ENCODE results near the gene SVIL. TPM values are rescaled to one million over a fixed set of nuclear protein-coding genes. Genes with fewer than 3 reads are reported as not detected.
A peak's percentile ranks its signal among the peaks of the same experiment; 100 is the strongest.

The SVIL gene
- total and polyA plus RNA-seq, 2 of the 13 experiments (the other 11 are each of a cell fraction or from before 2014, with no cell fraction given) = 3.9 to 12.1 TPM

GRCh38 chr10:29535012-29535777 is 99.6 kb downstream of the SVIL start:
- no peaks in the 10 kb centered on the region for H4K20me1 ChIP-seq (ENCODE audit: insufficient read depth, low read length)
- DNase-seq (ENCODE audit: low spot score) = peak; percentile 93
- H3K79me2 ChIP-seq (ENCODE audit: insufficient read depth, low read length) = no peaks in the 10 kb centered on the region
- peak overlapping the region; percentile 2 to 51 (median 14); a peak in 3 of 6 replicates for H3K4me3 ChIP-seq (replicated peaks in 1 of 3; ENCODE audit: insufficient read depth in 1 of 3, low read depth in 2 of 3, low read length in 3 of 3)
- CTCF ChIA-PET (ENCODE audit: low intra/inter-chr PET ratio, low total read pairs) = interaction anchor here (0.8 kb wide), 1 partner anchor 23 kb away, joined by 3 read pairs; no protein-coding TSS in a partner anchor
- H3K4me1 ChIP-seq (ENCODE audit: insufficient read depth, low read length) = peaks cover 34% of the 10 kb centered on the region
- peaks cover 0 to 2% of the 10 kb centered on the region in 2 experiments; a peak in 1 of 5 replicates for H3K36me3 ChIP-seq (replicated peaks in 1 of 2; ENCODE audit: control insufficient read depth in 1 of 2, insufficient read depth in 2 of 2, low read length in 2 of 2)
- WGBS (ENCODE audit: low lambda C conversion rate) = 19% methylated on average over 11 of the region's 11 CpGs
- H2AFZ ChIP-seq (ENCODE audit: low read length) = peak overlapping the region; percentile 60
- H3K9me3 ChIP-seq (ENCODE audit: low read length) = no peaks in the 10 kb centered on the region
- in situ Hi-C loops (cut with HindIII; ENCODE audit: extremely low pct_ligation_motif_present, low pct_unique_long_range_greater_than_20kb) (no loop called here), intact Hi-C loops (cut with micrococcal nuclease; ENCODE audit: unreplicated experiment) (loop anchor here (1.0 to 5.0 kb wide), 2 partner anchors 57 to 201 kb away; no protein-coding TSS in a partner anchor)
- peak overlapping the region; percentile 64 for H3K27ac ChIP-seq (ENCODE audit: extremely low read length, insufficient read depth, low read length)
- POLR2A ChIA-PET = interaction anchor here (1.1 kb wide), 1 partner anchor 84 kb away, joined by 4 read pairs; no protein-coding TSS in a partner anchor
- no peaks in the 10 kb centered on the region for H3K27me3 ChIP-seq (ENCODE audit: control insufficient read depth in 1 of 2, insufficient read depth in 2 of 2, low read length in 2 of 2)
- H3K9ac ChIP-seq (ENCODE audit: insufficient read depth, low read depth, low read length) = peak overlapping the region; percentile 64
- peak overlapping the region; percentile 80 for H3K4me2 ChIP-seq (ENCODE audit: low read depth, low read length)
- peak; percentile 79 for FAIRE-seq
- BruUV-seq (replicated peaks) = no TSS peak
- peak; percentile 95 for ATAC-seq
- no peak for TF ChIP-seq CBX2 (IDR thresholded peaks at IDR 0.05; ENCODE audit: low read depth, low read length)
- TF ChIP-seq CBX2 (CRISPR knock-in tag; IDR thresholded peaks at IDR 0.05; ENCODE audit: low read depth) = no peak
- TF ChIP-seq BATF2 (CRISPR knock-in tag; IDR thresholded peaks at IDR 0.05) = no peak
- TF ChIP-seq, protein P1, sequence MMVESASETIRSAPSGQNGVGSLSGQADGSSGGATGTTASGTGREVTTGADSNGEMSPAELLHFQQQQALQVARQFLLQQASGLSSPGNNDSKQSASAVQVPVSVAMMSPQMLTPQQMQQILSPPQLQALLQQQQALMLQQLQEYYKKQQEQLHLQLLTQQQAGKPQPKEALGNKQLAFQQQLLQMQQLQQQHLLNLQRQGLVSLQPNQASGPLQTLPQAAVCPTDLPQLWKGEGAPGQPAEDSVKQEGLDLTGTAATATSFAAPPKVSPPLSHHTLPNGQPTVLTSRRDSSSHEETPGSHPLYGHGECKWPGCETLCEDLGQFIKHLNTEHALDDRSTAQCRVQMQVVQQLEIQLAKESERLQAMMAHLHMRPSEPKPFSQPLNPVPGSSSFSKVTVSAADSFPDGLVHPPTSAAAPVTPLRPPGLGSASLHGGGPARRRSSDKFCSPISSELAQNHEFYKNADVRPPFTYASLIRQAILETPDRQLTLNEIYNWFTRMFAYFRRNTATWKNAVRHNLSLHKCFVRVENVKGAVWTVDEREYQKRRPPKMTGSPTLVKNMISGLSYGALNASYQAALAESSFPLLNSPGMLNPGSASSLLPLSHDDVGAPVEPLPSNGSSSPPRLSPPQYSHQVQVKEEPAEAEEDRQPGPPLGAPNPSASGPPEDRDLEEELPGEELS (CRISPR knock-in tag; IDR thresholded peaks at IDR 0.05) = peak; percentile 43
- TF ChIP-seq NFIC (IDR thresholded peaks at IDR 0.05; ENCODE audit: low read length) = 0 out of 2 replicates have a peak, but pooled peaks have one; percentile 19
- TF ChIP-seq MEF2D (CRISPR knock-in tag; IDR thresholded peaks at IDR 0.05) = no peak
- 0 out of 2 replicates have a peak, but pooled peaks have one; percentile 31 for TF ChIP-seq HOMEZ (CRISPR knock-in tag; IDR thresholded peaks at IDR 0.05; ENCODE audit: low read depth)
- TF ChIP-seq CHCHD3 (CRISPR knock-in tag; IDR thresholded peaks at IDR 0.05) = no peak
- peak; percentile 53 for TF ChIP-seq ZNF687 (CRISPR knock-in tag; IDR thresholded peaks at IDR 0.05)
- TF ChIP-seq CEBPG (CRISPR knock-in tag; IDR thresholded peaks at IDR 0.05) = 0 out of 2 replicates have a peak, but pooled peaks have one; percentile 4
- peak in 1 of 2 experiments; percentile 18; a peak in 1 of 4 replicates for TF ChIP-seq NR2F1 (CRISPR knock-in tag; IDR thresholded peaks at IDR 0.05)
- TF ChIP-seq DNMT3B (CRISPR knock-in tag; conservative IDR thresholded peaks at IDR 0.05) = 0 out of 2 replicates have a peak, but pooled peaks have one; percentile 33
- TF ChIP-seq ZNF878 (CRISPR knock-in tag; IDR thresholded peaks at IDR 0.05) = 0 out of 2 replicates have a peak, but pooled peaks have one; percentile 26
